ENCODE results near the gene FOXD3. TPM values are rescaled to one million over a fixed set of nuclear protein-coding genes. Genes with fewer than 3 reads are reported as not detected.

Gene FOXD3
- polyA plus RNA-seq, 1 experiment: not detected

DNA sequence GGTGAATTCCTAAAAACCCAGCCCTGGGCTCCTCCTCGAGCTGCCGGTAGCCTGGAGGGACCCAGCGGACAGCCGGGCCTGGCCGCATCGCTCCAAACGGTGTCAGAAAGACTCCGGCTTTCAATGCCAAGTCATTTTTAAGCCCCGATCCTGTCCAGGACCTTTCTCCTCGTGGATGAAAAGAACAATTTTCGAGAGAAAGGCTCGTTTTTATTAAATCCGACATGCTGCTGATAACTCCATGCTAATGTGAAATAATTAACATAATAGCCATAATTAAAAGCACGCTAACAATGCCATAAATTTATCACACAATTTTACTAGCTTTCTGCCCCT is 4.6 kb upstream of the FOXD3 start:
- H3K27me3 ChIP-seq (ENCODE audit: control insufficient read depth, insufficient read depth, low read length): peaks cover 84% of the 10 kb centered on the region
- ChIA-PET POLR2A (no interaction called here), CTCF (interaction anchor here (0.6 to 2.0 kb wide), 3 partner anchors 15 to 479 kb away, joined by 3 to 6 read pairs (median 4); no protein-coding TSS in a partner anchor)
- DNase-seq (ENCODE audit: low read depth, low spot score): no peak
- peaks cover 29% of the 10 kb centered on the region; the same call in 1 of the 2 replicates for H3K9me3 ChIP-seq (ENCODE audit: control insufficient read depth, insufficient read depth, low read length)
- TF ChIP-seq, protein P1, sequence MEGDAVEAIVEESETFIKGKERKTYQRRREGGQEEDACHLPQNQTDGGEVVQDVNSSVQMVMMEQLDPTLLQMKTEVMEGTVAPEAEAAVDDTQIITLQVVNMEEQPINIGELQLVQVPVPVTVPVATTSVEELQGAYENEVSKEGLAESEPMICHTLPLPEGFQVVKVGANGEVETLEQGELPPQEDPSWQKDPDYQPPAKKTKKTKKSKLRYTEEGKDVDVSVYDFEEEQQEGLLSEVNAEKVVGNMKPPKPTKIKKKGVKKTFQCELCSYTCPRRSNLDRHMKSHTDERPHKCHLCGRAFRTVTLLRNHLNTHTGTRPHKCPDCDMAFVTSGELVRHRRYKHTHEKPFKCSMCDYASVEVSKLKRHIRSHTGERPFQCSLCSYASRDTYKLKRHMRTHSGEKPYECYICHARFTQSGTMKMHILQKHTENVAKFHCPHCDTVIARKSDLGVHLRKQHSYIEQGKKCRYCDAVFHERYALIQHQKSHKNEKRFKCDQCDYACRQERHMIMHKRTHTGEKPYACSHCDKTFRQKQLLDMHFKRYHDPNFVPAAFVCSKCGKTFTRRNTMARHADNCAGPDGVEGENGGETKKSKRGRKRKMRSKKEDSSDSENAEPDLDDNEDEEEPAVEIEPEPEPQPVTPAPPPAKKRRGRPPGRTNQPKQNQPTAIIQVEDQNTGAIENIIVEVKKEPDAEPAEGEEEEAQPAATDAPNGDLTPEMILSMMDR (IDR thresholded peaks at IDR 0.05; ENCODE audit: low read depth, low read length): no peak
- H3K27ac ChIP-seq (ENCODE audit: low read depth, low read length): no peak overlapping the region
- H3K4me3 ChIP-seq (ENCODE audit: low read depth, low read length): no peak overlapping the region

DNA sequence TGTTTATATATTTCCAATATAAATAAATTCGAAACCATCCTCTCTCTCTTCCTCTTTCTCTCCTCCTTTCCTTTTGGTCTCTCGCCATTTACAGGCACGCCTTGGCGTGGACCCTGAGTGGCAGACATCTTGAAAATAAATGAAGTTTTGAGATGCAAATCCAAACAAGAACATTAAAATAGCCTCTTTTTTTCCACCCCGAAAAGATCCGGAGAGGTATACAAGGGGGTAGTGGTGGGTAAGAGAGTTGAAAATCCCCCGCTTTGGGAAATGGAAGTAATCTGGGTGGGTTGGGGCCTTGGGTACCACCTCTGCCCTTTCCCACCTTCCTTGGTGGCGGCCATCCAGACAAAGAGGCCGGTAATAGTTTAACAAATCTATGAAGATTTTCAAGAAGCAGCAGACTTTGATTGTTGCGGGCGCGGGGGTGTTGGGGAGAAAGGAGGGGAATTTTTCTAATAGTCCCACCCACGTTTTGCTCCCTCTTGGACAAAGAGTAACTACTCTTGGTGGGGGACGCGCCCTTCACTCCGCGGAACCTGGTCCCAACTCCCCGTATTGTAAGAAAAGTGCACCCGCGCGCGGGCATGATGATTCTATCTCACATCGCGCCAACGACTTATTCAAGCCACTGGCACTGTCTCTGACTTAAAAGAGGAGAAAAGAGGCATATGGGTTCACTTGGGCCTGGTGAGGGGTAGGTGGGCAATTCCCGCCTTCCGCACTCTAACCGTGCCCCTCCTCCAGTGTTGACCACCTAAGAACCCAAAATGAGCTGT is 4.0 kb upstream of the FOXD3 start:
- Histone ChIP-seq H3K9me3 (ENCODE audit: control insufficient read depth, insufficient read depth, low read length) (peaks cover 31% of the 10 kb centered on the region; the same call in 1 of the 2 replicates), H3K27me3 (ENCODE audit: control insufficient read depth, insufficient read depth, low read length) (peaks cover 84% of the 10 kb centered on the region), H3K27ac (ENCODE audit: low read depth, low read length) (no peak overlapping the region), H3K4me3 (ENCODE audit: low read depth, low read length) (no peak overlapping the region)
- TF ChIP-seq, protein P1 (IDR thresholded peaks at IDR 0.05; ENCODE audit: low read depth, low read length): no peak
- DNase-seq (ENCODE audit: low read depth, low spot score): no peak
- ChIA-PET POLR2A (no interaction called here), CTCF (interaction anchor here (0.6 to 2.0 kb wide), 2 partner anchors 14 to 480 kb away, joined by 3 to 4 read pairs; no protein-coding TSS in a partner anchor)

GRCh38 chr1:63319046-63320021 is 3.0 kb upstream of the FOXD3 start:
- H3K27me3 ChIP-seq (ENCODE audit: control insufficient read depth, insufficient read depth, low read length): peaks cover 86% of the 10 kb centered on the region
- H3K4me3 ChIP-seq (ENCODE audit: low read depth, low read length): no peak overlapping the region
- DNase-seq (ENCODE audit: low read depth, low spot score): no peak
- no peak overlapping the region for H3K27ac ChIP-seq (ENCODE audit: low read depth, low read length)
- peaks cover 32% of the 10 kb centered on the region; the same call in 1 of the 2 replicates for H3K9me3 ChIP-seq (ENCODE audit: control insufficient read depth, insufficient read depth, low read length)
- CTCF ChIA-PET: interaction anchor here (0.6 kb wide), 1 partner anchor 126 kb away, joined by 6 read pairs; no protein-coding TSS in a partner anchor
- POLR2A ChIA-PET: interaction anchor here (0.6 kb wide), 2 partner anchors 49 to 219 kb away, joined by 3 to 4 read pairs; no protein-coding TSS in a partner anchor
- TF ChIP-seq, protein P1 (IDR thresholded peaks at IDR 0.05; ENCODE audit: low read depth, low read length): no peak

GRCh38 chr1:63320022-63320721 is 2.2 kb upstream of the FOXD3 start:
- no peak overlapping the region for H3K27ac ChIP-seq (ENCODE audit: low read depth, low read length)
- ChIA-PET POLR2A (interaction anchor here (0.6 kb wide), 2 partner anchors 48 to 218 kb away, joined by 3 to 4 read pairs; no protein-coding TSS in a partner anchor), CTCF (interaction anchor here (0.6 kb wide), 1 partner anchor 125 kb away, joined by 6 read pairs; no protein-coding TSS in a partner anchor)
- H3K4me3 ChIP-seq (ENCODE audit: low read depth, low read length): no peak overlapping the region
- peaks cover 86% of the 10 kb centered on the region for H3K27me3 ChIP-seq (ENCODE audit: control insufficient read depth, insufficient read depth, low read length)
- TF ChIP-seq, protein P1 (IDR thresholded peaks at IDR 0.05; ENCODE audit: low read depth, low read length): no peak
- H3K9me3 ChIP-seq (ENCODE audit: control insufficient read depth, insufficient read depth, low read length): peaks cover 35% of the 10 kb centered on the region; the same call in 1 of the 2 replicates
- DNase-seq (ENCODE audit: low read depth, low spot score): no peak

Measured in AG04450 (cell line).